ENCODE measurements around the gene LCE2D. TPM values are rescaled to one million over a fixed set of nuclear protein-coding genes. Genes with fewer than 3 reads are reported as not detected.
"Not testable (repeated sequence)": the region's sequence is repeated elsewhere in the genome, so short reads cannot be mapped to it uniquely, and the experiment has no call there.

LCE2D gene
- total RNA-seq, 3 donors from 2014 or later: not detected

- H3K4me3 ChIP-seq: no peak overlapping the region
- peaks cover 2 to 5% of the 10 kb centered on the region in 2 donors for H3K27me3 ChIP-seq
- TF ChIP-seq POLR2A (IDR thresholded peaks at IDR 0.05) (no peak), CTCF (IDR thresholded peaks at IDR 0.05) (no peak), POLR2AphosphoS5 (IDR thresholded peaks at IDR 0.05) (no peak)
- intact Hi-C loops (cut with DNase I; ENCODE audit: low total_unique reads): no loop called here
- no peak for DNase-seq (ENCODE audit: low spot score in 2 of 2)
- H3K27ac ChIP-seq: no peak overlapping the region
- H3K36me3 ChIP-seq: no peaks in the 10 kb centered on the region
- no peaks in the 10 kb centered on the region for H3K4me1 ChIP-seq
- no peaks in the 10 kb centered on the region for H3K9me3 ChIP-seq
Observed at GRCh38 chr1:152667648-152668047, 4.5 kb downstream of the LCE2D start.

- no peak overlapping the region for H3K4me3 ChIP-seq
- no peak overlapping the region for H3K27ac ChIP-seq
- no peaks in the 10 kb centered on the region for H3K27me3 ChIP-seq
- intact Hi-C loops (cut with DNase I; ENCODE audit: low total_unique reads): no loop called here
- H3K4me1 ChIP-seq: no peaks in the 10 kb centered on the region
- H3K36me3 ChIP-seq: no peaks in the 10 kb centered on the region
- TF ChIP-seq CTCF (IDR thresholded peaks at IDR 0.05): no peak
- TF ChIP-seq POLR2AphosphoS5 (IDR thresholded peaks at IDR 0.05): no peak
- TF ChIP-seq POLR2A (IDR thresholded peaks at IDR 0.05): no peak
- no peak for DNase-seq (ENCODE audit: low spot score in 2 of 2)
- no peaks in the 10 kb centered on the region for H3K9me3 ChIP-seq
Observed at GRCh38 chr1:152673016-152673415, 9.8 kb downstream of the LCE2D start.

- H3K4me1 ChIP-seq; H3K36me3 ChIP-seq; intact Hi-C loops (cut with DNase I; ENCODE audit: low total_unique reads); H3K27ac ChIP-seq; H3K4me3 ChIP-seq; H3K27me3 ChIP-seq; H3K9me3 ChIP-seq; DNase-seq (ENCODE audit: low spot score in 2 of 2): not testable (repeated sequence)
Observed at GRCh38 chr1:152674983-152675382, 11.8 kb downstream of the LCE2D start, which contains the start of gene LCE2C. LCE2C (plus strand) TSS chr1:152675279; CDS start chr1:152676016, 737 bp downstream.

GRCh38 chr1:152679459-152679858, 16.3 kb downstream of the LCE2D start:
- H3K27ac ChIP-seq: no peak overlapping the region
- intact Hi-C loops (cut with DNase I; ENCODE audit: low total_unique reads): no loop called here
- DNase-seq (ENCODE audit: low spot score in 2 of 2): no peak
- TF ChIP-seq POLR2AphosphoS5 (IDR thresholded peaks at IDR 0.05) (no peak), POLR2A (IDR thresholded peaks at IDR 0.05) (no peak), CTCF (IDR thresholded peaks at IDR 0.05) (no peak)
- no peaks in the 10 kb centered on the region for H3K4me1 ChIP-seq
- H3K9me3 ChIP-seq: no peaks in the 10 kb centered on the region
- H3K4me3 ChIP-seq: no peak overlapping the region
- H3K27me3 ChIP-seq: no peaks in the 10 kb centered on the region
- H3K36me3 ChIP-seq: no peaks in the 10 kb centered on the region

GRCh38 chr1:152681616-152682015, 18.4 kb downstream of the LCE2D start:
- H3K4me1 ChIP-seq: no peaks in the 10 kb centered on the region
- no peaks in the 10 kb centered on the region for H3K36me3 ChIP-seq
- H3K27me3 ChIP-seq: no peaks in the 10 kb centered on the region
- no peak for TF ChIP-seq CTCF (IDR thresholded peaks at IDR 0.05)
- no peak for TF ChIP-seq POLR2AphosphoS5 (IDR thresholded peaks at IDR 0.05)
- no peak for TF ChIP-seq POLR2A (IDR thresholded peaks at IDR 0.05)
- H3K9me3 ChIP-seq: no peaks in the 10 kb centered on the region
- DNase-seq (ENCODE audit: low spot score in 2 of 2): no peak
- H3K27ac ChIP-seq: no peak overlapping the region
- intact Hi-C loops (cut with DNase I; ENCODE audit: low total_unique reads): no loop called here
- no peak overlapping the region for H3K4me3 ChIP-seq

GRCh38 chr1:152683846-152684245, 20.7 kb downstream of the LCE2D start:
- no peak for DNase-seq (ENCODE audit: low spot score in 2 of 2)
- intact Hi-C loops (cut with DNase I; ENCODE audit: low total_unique reads): no loop called here

GRCh38 chr1:152685823-152686222, 22.6 kb downstream of the LCE2D start, which contains the start of gene LCE2B:
LCE2B (plus strand) TSS chr1:152686123; CDS start chr1:152686844, 721 bp downstream.
- H3K9me3 ChIP-seq; H3K36me3 ChIP-seq; H3K27ac ChIP-seq; H3K4me1 ChIP-seq; H3K27me3 ChIP-seq; intact Hi-C loops (cut with DNase I; ENCODE audit: low total_unique reads); H3K4me3 ChIP-seq; DNase-seq (ENCODE audit: low spot score in 2 of 2): not testable (repeated sequence)

More at GRCh38 chr1:152683846-152684245, 20.7 kb downstream of the LCE2D start:
- H3K27me3 ChIP-seq: no peaks in the 10 kb centered on the region
- H3K9me3 ChIP-seq: no peaks in the 10 kb centered on the region
- H3K27ac ChIP-seq: no peak overlapping the region
- H3K36me3 ChIP-seq: no peaks in the 10 kb centered on the region
- no peak overlapping the region for H3K4me3 ChIP-seq
- TF ChIP-seq CTCF (IDR thresholded peaks at IDR 0.05) (no peak), POLR2AphosphoS5 (IDR thresholded peaks at IDR 0.05) (no peak), POLR2A (IDR thresholded peaks at IDR 0.05) (no peak)
- no peaks in the 10 kb centered on the region for H3K4me1 ChIP-seq
